GM13977 (cell line): ENCODE results near the gene ZBTB17.
A peak's percentile ranks its signal among the peaks of the same experiment; 100 is the strongest.

Experiments
- DNase-seq: peaks from one replicate; pipeline ENCODE4 v3.0.0; 2012; ENCODE audit warnings: low spot score
- in situ Hi-C: fragments of 300-500 bp; cut with MboI; formaldehyde crosslinking; loops from one replicate; pipeline ENCODE4 v1.12.0; 2022; ENCODE audit warnings: low sequenced_read_pairs, low pct_unique_long_range_greater_than_20kb, mixed read lengths, inconsistent platforms; ENCODE audit not compliant: unreplicated experiment
- TF ChIP-seq, protein P1 (sequence below): IDR thresholded peaks from 2 replicates; pipeline ENCODE4 v1.5.1; 2012; ENCODE audit warnings: mild to moderate bottlenecking, control low read depth; ENCODE audit not compliant: insufficient read depth; ENCODE audit errors: extremely low read depth, missing control alignments

Gene ZBTB17

GRCh38 chr1:16015491-16015890 is 39.6 kb upstream of the ZBTB17 start:
- in situ Hi-C loops: no loop called here
- TF ChIP-seq, protein P1, sequence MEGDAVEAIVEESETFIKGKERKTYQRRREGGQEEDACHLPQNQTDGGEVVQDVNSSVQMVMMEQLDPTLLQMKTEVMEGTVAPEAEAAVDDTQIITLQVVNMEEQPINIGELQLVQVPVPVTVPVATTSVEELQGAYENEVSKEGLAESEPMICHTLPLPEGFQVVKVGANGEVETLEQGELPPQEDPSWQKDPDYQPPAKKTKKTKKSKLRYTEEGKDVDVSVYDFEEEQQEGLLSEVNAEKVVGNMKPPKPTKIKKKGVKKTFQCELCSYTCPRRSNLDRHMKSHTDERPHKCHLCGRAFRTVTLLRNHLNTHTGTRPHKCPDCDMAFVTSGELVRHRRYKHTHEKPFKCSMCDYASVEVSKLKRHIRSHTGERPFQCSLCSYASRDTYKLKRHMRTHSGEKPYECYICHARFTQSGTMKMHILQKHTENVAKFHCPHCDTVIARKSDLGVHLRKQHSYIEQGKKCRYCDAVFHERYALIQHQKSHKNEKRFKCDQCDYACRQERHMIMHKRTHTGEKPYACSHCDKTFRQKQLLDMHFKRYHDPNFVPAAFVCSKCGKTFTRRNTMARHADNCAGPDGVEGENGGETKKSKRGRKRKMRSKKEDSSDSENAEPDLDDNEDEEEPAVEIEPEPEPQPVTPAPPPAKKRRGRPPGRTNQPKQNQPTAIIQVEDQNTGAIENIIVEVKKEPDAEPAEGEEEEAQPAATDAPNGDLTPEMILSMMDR: no peak
- DNase-seq: no peak

DNA sequence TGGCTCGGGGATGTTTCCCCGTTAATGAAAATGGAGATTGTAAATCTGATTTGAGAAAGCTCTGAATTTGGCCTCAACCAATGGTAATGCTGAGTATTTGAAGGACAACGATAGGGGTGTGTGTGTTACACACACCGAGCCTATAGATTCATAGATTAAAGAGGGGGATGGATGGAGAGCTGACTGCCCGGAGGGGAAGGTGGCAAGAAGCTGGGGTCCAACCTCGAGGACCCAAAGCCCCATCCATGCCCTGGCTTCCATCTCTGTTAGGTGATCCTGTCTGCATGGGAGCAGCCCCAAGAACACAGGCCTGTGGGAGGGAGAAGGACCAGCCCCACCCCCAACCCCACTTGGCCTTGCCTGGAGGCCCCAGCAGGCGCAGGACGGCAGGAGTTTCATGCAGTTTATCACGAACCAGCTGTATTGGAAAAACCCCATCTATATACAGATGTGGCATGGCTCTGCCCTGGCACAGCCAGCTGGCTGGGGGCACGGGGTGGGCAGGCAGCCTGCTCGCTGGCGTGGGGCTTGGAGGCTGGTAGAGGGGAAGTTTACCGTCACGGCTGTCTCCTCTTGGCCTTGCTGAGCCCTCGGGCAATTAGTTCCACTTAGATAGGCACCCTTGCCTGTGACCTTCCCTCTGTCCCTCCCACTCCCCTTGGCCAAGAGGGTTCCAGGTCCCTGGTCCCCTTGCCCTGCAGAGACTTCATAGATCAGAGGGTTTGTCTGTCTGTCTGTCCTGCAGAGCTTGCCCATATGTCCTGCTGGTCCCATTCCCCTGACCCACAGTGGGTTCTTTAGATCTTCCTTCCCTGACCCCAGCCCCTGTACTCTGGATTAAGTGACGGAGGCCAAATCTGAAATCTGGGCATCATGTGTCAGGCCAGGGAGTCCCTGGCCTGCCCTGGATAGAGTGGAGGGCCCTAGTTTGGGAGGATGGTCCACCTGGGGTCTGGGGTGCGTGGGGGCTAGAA is 38.9 kb upstream of the ZBTB17 start:
- in situ Hi-C loops: no loop called here

DNA sequence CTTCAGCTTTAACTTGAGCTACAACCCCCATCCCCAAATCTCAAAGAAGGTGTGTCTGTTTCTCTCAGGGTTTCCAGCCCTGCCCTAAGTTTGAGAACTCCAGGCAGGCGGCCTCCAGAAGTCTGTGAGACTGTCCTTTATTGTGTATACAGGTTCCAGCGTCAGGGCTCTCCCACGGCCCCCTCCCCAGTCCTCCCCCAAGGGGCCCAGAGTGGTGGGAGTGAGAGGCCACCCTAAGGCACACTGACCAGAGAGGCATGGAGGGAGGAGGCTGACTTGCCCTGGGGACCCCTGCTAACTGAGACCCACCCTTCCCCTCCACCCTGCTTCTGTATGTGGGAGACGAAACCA is 38.0 kb upstream of the ZBTB17 start:
- no peak for DNase-seq
- TF ChIP-seq, protein P1: no peak
- in situ Hi-C loops: no loop called here

More for the DNA sequence above, 38.9 kb upstream of the ZBTB17 start:
- DNase-seq: no peak
- TF ChIP-seq, protein P1: no peak

DNA sequence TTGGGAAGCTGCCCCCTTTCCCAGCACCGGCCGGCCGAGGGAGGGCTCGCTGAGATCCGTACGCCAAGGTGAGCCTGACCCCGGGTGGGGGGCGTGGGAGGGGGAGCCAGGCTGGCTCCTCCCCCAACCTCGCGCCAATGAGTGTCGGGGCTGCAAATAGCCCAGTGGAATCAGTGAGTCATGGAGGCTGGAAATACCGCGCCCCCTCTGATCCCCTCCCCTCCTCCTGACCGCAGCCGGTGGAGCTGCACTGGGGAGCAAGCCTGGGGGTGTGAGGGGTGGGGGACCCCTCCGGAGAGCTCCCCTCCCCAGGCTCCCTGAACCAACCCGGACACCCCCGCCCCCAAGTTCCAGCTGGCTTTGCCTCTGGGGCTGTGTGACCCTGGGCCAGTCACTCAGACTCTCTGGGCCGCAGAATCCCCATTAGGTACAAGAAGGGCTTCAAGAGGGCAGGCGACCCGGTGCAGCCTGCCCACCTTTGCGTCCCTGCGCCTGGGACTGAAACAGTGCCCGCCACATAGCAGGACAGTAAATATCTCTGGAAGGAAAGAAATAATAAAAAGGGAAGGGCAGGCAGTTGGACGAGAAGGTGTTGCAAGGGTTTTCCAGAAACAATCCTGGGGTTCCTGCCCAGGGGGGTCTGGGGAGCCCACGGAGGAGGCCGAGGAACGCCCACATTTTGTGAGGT is 37.5 kb upstream of the ZBTB17 start:
- TF ChIP-seq, protein P1: no peak
- in situ Hi-C loops: no loop called here
- DNase-seq: peak; percentile 76

DNA sequence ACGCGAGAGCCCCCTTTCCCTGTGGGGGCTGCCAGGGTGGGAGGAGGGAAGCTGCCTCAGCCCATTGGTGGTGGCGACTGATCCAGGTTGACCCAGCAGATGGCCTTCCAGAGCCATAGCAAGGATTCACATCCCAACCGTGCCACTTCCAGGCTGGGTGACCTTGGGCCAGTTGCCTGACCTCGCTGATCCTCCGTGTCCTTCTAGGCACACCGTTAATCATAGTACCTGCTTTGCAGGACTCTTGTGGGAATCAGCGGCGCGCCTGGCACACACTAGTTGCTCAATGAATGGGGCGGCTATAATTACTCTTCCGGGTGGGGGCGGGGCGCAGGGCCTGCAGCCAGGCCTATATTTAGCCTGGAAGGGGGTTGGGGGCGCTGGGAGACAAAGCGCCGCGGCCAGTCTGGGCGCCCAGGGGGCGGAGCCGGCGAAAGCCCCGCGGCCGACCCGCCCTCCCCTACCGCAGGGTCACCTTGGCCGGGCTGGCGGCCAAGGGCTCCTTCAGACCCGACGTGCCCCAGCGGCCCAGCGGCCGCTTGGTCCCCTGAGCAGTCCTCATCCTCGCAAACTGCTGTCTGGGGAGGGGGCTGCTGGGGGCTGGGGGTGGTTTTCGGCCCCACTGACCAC is 36.8 kb upstream of the ZBTB17 start:
- peak; percentile 79 for DNase-seq
- in situ Hi-C loops: no loop called here
- TF ChIP-seq, protein P1: no peak

DNA sequence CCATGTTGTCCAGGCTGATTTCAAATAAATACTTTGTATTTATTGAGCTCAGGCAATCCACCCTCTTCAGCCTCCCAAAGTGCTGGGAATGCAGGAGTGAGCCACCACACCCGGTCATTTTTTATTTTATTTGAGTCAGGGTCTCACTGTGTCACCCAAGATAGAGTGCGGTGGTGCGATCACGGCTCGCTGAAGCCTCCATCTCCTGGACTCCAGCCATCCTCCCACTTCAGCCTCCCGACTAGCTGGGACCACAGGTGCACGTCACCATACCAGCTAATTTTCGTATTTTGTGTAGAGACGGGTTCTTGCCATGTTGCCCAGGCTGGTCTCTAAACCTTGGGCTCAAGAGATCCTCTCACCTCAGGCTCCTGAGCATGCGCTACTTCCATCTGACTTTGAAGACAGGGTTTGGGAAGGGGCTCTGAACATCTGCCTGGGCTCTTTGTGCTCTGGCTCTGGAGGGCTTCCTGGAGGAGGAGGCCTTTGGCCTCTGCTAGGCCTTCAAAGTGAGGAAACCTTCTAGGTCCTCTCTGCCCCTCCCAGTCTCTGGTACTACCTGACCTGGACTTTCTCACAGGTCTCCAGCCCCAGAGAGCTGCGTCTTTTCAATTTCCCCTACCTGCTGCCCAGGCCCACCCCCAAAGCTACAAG is 36.2 kb upstream of the ZBTB17 start:
- TF ChIP-seq, protein P1: no peak
- DNase-seq: no peak
- in situ Hi-C loops: no loop called here
